IPS-15b (cell line): ENCODE data around the gene MRI1.

Experiments used
- H3K27me3 ChIP-seq: one replicate; pipeline ENCODE4 v1.6.1; 2013; ENCODE audit warnings: low read length; ENCODE audit not compliant: control insufficient read depth, insufficient read depth
- H3K36me3 ChIP-seq: one replicate; pipeline ENCODE4 v1.6.1; 2013; ENCODE audit warnings: low read length; ENCODE audit not compliant: control insufficient read depth, insufficient read depth
- H3K4me1 ChIP-seq: one replicate; pipeline ENCODE4 v1.6.1; 2013; ENCODE audit warnings: mild to moderate bottlenecking, low read length; ENCODE audit not compliant: control insufficient read depth, insufficient read depth
- H3K4me3 ChIP-seq: one replicate; pipeline ENCODE4 v1.5.1; 2013; ENCODE audit warnings: low read depth, low read length
- H3K9ac ChIP-seq: one replicate; pipeline ENCODE4 v1.6.1; 2013; ENCODE audit warnings: low read depth, mild to moderate bottlenecking, low read length
- H3K9me3 ChIP-seq: one replicate; pipeline ENCODE4 v1.6.1; 2013; ENCODE audit warnings: mild to moderate bottlenecking, low read length; ENCODE audit not compliant: control insufficient read depth, insufficient read depth

Gene MRI1

GRCh38 chr19:13797058-13797440, 32.7 kb downstream of the MRI1 start:
- no peaks in the 10 kb centered on the region for H3K9me3 ChIP-seq
- H3K36me3 ChIP-seq: no peaks in the 10 kb centered on the region
- H3K4me3 ChIP-seq: no peak overlapping the region
- no peak overlapping the region for H3K9ac ChIP-seq
- H3K4me1 ChIP-seq: peaks cover 2% of the 10 kb centered on the region
- H3K27me3 ChIP-seq: no peaks in the 10 kb centered on the region

DNA sequence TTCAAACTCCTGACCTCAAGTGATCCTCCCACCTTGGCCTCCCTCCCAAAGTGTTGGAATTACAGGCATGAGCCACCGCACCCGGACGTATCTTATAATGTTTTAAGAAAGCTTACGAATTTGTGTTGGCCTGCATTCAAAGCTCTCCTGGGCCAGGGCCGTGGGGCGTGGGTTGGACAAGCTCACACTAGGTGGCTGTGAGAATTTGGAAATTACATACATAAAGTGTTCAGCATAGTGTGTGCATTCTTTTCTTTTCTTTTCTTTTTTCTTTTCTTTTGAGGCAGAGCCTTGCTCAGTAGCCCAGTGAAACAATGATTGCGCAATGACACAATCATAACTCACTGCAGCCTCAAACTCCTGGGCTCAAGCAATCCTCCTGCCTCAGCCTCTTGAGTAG, 33.5 kb downstream of the MRI1 start:
- H3K9ac ChIP-seq: no peak overlapping the region
- peaks cover 2% of the 10 kb centered on the region for H3K4me1 ChIP-seq
- no peaks in the 10 kb centered on the region for H3K36me3 ChIP-seq
- H3K9me3 ChIP-seq: no peaks in the 10 kb centered on the region
- H3K4me3 ChIP-seq: no peak overlapping the region
- no peaks in the 10 kb centered on the region for H3K27me3 ChIP-seq

DNA sequence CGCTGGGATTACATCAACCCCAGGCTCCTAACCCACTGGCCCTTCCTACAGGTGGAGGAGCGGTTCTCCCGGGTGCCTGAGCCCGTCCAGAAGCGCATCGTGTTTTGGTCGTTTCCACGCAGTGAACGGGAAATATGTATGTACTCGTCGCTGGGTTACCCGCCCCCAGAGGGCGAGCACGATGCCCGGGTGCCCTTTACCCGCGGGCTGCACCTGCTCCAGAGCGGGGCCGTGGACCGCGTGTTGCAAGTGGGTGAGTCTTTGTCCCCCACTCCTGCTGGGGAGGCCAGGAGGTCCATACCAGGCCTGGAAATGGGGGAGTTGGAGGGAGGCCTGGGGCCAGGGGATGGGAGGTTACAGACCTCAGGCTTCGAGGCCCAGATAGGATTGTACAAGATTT, 35.3 kb downstream of the MRI1 start:
- H3K4me1 ChIP-seq: no peaks in the 10 kb centered on the region
- no peak overlapping the region for H3K9ac ChIP-seq
- H3K9me3 ChIP-seq: no peaks in the 10 kb centered on the region
- H3K27me3 ChIP-seq: no peaks in the 10 kb centered on the region
- H3K36me3 ChIP-seq: no peaks in the 10 kb centered on the region
- H3K4me3 ChIP-seq: no peak overlapping the region

DNA sequence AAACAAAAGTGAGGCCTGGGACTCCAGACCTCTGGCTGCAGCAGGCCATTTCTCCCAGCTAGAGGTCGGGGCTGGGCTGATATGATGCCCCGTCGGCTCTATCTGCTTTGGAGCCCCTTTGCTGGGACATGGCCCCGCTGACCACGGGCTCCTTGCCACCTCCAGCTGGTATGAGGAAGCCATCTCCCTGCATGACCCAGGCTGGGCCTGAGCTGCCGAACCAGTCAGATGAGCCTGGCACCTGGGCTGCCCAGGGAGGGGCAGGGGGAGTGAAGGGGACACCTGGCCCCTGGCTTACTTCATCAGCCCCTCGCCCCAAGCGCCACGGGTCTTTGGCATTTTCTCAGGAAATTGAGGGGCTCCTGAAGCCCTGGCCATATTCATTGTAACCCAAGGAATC, 38.7 kb downstream of the MRI1 start:
- Histone ChIP-seq H3K9ac (no peak overlapping the region), H3K36me3 (peaks cover 4% of the 10 kb centered on the region), H3K27me3 (no peaks in the 10 kb centered on the region), H3K4me3 (no peak overlapping the region), H3K4me1 (no peaks in the 10 kb centered on the region), H3K9me3 (no peaks in the 10 kb centered on the region)

- Histone ChIP-seq H3K9me3 (no peaks in the 10 kb centered on the region), H3K9ac (peak overlapping the region; percentile 32), H3K4me1 (no peaks in the 10 kb centered on the region), H3K4me3 (no peak overlapping the region), H3K36me3 (peaks cover 11% of the 10 kb centered on the region), H3K27me3 (no peaks in the 10 kb centered on the region)
Observed at GRCh38 chr19:13804830-13805683, 40.7 kb downstream of the MRI1 start.

GRCh38 chr19:13806728-13807127, 42.4 kb downstream of the MRI1 start:
- peaks cover 11% of the 10 kb centered on the region for H3K36me3 ChIP-seq
- no peak overlapping the region for H3K9ac ChIP-seq
- H3K27me3 ChIP-seq: no peaks in the 10 kb centered on the region
- no peaks in the 10 kb centered on the region for H3K4me1 ChIP-seq
- no peaks in the 10 kb centered on the region for H3K9me3 ChIP-seq
- no peak overlapping the region for H3K4me3 ChIP-seq

- Histone ChIP-seq H3K9ac (no peak overlapping the region), H3K36me3 (peaks cover 11% of the 10 kb centered on the region), H3K27me3 (no peaks in the 10 kb centered on the region), H3K4me3 (no peak overlapping the region), H3K9me3 (no peaks in the 10 kb centered on the region), H3K4me1 (no peaks in the 10 kb centered on the region)
Observed at GRCh38 chr19:13807421-13808021, 43.2 kb downstream of the MRI1 start.

GRCh38 chr19:13808856-13809255, 44.5 kb downstream of the MRI1 start:
- Histone ChIP-seq H3K9me3 (no peaks in the 10 kb centered on the region), H3K36me3 (peaks cover 19% of the 10 kb centered on the region), H3K4me3 (no peak overlapping the region), H3K4me1 (no peaks in the 10 kb centered on the region), H3K9ac (no peak overlapping the region), H3K27me3 (no peaks in the 10 kb centered on the region)

GRCh38 chr19:13812544-13812943, 48.2 kb downstream of the MRI1 start:
- no peaks in the 10 kb centered on the region for H3K27me3 ChIP-seq
- peaks cover 23% of the 10 kb centered on the region for H3K36me3 ChIP-seq

GRCh38 chr19:13813147-13813546, 48.8 kb downstream of the MRI1 start:
- no peak overlapping the region for H3K9ac ChIP-seq
- peaks cover 22% of the 10 kb centered on the region for H3K36me3 ChIP-seq
- no peaks in the 10 kb centered on the region for H3K4me1 ChIP-seq
- H3K4me3 ChIP-seq: no peak overlapping the region
- no peaks in the 10 kb centered on the region for H3K27me3 ChIP-seq
- H3K9me3 ChIP-seq: no peaks in the 10 kb centered on the region

More at GRCh38 chr19:13812544-13812943, 48.2 kb downstream of the MRI1 start:
- H3K4me1 ChIP-seq: no peaks in the 10 kb centered on the region
- no peaks in the 10 kb centered on the region for H3K9me3 ChIP-seq
- H3K9ac ChIP-seq: no peak overlapping the region
- no peak overlapping the region for H3K4me3 ChIP-seq

DNA sequence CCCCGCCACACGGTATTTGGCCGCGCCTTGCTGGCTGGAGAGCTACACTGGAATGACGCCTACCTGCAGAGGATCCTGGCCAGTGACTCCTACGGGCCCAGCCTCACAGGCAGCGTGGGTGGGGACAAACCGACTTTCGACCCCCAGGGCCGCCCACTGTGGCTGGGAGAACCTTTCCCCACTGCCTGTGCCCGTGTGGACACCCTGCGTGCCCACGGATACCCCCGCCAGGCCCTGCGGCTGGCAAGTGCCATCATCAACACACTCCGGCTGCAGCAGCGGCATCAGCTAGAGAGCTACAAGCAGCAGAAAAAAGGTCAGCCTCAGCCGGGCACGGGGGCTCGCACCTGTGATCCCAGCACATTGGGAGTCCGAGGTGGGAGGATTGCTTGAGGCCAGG, 50.2 kb downstream of the MRI1 start:
- no peak overlapping the region for H3K9ac ChIP-seq
- no peaks in the 10 kb centered on the region for H3K27me3 ChIP-seq
- no peaks in the 10 kb centered on the region for H3K9me3 ChIP-seq
- H3K4me1 ChIP-seq: no peaks in the 10 kb centered on the region
- peaks cover 15% of the 10 kb centered on the region for H3K36me3 ChIP-seq
- no peak overlapping the region for H3K4me3 ChIP-seq

DNA sequence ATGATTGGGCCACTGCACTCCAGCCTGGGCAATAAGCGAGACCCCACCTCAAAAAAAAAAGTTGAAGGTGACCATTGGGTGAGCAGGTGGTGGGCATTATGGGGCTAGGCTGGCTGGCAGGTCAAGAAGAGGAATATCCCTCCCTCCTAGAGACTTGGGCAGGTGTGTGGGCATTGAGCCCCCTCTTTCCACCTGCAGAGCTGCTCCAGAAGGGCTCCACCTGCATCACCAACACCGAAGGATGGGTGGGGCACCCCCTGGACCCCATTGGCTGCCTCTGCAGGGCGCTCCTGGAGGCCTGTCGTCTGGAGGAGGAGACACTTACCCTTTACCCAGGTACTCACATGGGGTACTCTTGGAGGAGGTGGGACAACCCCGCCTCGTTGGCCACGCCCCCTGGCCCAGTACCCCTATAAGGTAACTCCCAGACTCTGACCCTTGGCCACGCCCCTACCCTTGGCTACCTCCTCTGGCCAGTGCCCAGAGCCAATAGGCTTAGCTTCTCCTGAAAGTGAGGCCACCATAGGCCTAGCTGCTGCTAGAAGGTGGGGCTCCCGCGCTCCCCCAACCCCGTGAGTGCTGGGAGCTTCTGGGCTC, 52.8 kb downstream of the MRI1 start:
- Histone ChIP-seq H3K4me3 (peak overlapping the region; percentile 90), H3K9ac (no peak overlapping the region), H3K36me3 (peaks cover 18% of the 10 kb centered on the region)

More for the DNA sequence above, 52.8 kb downstream of the MRI1 start:
- Histone ChIP-seq H3K9me3 (no peaks in the 10 kb centered on the region), H3K4me1 (no peaks in the 10 kb centered on the region), H3K27me3 (no peaks in the 10 kb centered on the region)
